ENCODE data around the gene ITIH1.

Gene ITIH1

DNA sequence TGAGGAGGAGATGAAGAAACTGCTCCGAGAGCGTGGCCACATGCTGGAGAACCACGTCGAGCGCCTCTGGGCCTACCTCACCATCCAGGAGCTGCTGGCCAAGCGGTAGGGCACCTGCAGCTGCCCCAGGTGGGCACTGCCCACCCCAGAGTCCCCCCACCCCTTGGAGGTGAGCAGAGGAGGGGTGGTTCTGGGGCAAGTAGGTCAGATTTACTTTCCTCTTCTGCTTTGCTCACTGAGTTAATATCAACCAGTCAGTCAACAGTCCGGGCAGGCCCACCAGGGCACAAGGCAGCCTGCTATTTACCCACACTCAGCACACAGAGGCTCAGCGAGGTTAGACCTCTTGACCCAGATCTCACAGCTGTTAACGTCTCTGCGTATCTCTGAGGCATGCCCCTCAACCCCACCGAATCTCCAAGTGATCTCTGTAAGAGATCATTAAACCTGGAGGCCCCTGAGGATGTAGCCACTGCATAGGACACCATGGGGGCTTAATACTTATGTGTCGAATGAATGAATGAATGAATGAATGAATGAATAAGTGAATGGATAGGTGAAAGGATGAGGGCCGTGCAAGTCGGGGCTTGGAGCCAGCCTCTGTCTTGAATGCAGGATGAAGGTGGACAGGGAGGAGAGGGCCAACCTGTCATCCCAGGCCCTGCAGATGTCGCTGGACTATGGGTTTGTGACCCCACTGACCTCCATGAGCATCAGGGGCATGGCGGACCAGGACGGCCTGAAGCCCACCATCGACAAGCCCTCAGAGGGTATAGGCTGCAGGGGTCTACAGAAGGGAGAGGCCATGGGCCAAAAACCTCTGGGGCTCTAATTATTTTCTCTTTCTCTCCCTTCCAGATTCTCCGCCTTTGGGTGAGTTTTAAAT, 9.2 kb downstream of the ITIH1 start:
- POLR2A ChIA-PET, result no interaction called here
- CTCF ChIA-PET, result interaction anchor here (0.6 to 2.6 kb wide), 5 partner anchors 11 to 30 kb away, joined by 3 to 12 read pairs (median 3); no protein-coding TSS in a partner anchor
- DNase-seq (ENCODE audit: extremely low spot score), result no peak
- TF ChIP-seq CTCF (IDR thresholded peaks at IDR 0.05; ENCODE audit: control extremely low read depth, extremely low read depth, low read depth, missing control alignments), result no peak

GRCh38 chr3:52787246-52787645, 9.8 kb downstream of the ITIH1 start:
- TF ChIP-seq CTCF (IDR thresholded peaks at IDR 0.05; ENCODE audit: control extremely low read depth, extremely low read depth, low read depth, missing control alignments), result no peak

DNA sequence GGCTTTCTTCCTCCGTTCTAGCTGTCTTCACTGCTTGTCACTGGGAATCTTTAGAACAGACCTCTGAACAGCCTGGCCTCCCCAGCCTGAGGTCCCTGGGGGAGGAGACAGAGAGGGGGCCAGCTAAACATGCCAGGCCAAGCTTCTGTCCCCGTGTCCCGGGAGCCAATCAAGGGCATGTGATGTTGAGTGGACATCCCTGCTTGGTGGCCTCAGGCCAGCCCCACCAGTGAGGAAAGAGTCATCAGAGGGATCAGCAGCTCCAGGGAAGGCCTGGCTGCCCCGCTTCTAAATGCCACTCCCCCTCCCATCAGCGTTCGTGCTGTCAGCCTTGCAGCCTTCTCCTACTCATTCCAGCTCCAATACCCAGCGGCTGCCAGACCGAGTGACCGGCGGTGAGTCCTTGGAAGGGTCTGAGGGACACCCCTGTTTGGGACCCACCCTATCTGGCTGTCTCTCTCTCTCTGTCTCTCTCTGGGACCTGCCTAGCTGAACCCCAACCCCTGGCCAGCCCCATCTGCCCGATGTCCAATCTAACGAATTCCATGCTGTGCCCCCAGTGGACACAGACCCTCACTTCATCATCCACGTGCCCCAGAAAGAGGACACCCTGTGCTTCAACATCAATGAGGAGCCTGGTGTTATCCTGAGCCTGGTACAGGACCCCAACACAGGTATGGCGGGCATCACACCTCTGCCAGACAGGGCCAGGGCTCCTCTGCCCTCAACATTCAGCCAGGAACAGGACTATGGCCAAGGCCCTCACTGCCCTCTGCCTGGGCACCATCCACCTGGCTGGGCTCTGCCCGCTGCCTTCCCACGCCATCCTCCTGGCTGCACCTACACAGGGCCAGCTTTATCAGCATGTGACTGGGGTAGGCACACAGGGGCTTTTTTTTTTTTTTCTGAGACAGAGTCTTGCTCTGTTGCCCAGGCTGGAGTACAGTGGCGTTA, 10.6 kb downstream of the ITIH1 start:
- no peak for DNase-seq (ENCODE audit: extremely low spot score)
- POLR2A ChIA-PET, result no interaction called here
- no peak for TF ChIP-seq CTCF (IDR thresholded peaks at IDR 0.05; ENCODE audit: control extremely low read depth, extremely low read depth, low read depth, missing control alignments)
- CTCF ChIA-PET, result interaction anchor here (1.2 to 2.9 kb wide), 4 partner anchors 11 to 28 kb away, joined by 3 to 12 read pairs (median 6); no protein-coding TSS in a partner anchor

More at GRCh38 chr3:52787246-52787645, 9.8 kb downstream of the ITIH1 start:
- CTCF ChIA-PET, result interaction anchor here (1.2 to 2.6 kb wide), 4 partner anchors 11 to 29 kb away, joined by 3 to 12 read pairs (median 3); no protein-coding TSS in a partner anchor
- POLR2A ChIA-PET, result no interaction called here
- DNase-seq (ENCODE audit: extremely low spot score), result no peak

DNA sequence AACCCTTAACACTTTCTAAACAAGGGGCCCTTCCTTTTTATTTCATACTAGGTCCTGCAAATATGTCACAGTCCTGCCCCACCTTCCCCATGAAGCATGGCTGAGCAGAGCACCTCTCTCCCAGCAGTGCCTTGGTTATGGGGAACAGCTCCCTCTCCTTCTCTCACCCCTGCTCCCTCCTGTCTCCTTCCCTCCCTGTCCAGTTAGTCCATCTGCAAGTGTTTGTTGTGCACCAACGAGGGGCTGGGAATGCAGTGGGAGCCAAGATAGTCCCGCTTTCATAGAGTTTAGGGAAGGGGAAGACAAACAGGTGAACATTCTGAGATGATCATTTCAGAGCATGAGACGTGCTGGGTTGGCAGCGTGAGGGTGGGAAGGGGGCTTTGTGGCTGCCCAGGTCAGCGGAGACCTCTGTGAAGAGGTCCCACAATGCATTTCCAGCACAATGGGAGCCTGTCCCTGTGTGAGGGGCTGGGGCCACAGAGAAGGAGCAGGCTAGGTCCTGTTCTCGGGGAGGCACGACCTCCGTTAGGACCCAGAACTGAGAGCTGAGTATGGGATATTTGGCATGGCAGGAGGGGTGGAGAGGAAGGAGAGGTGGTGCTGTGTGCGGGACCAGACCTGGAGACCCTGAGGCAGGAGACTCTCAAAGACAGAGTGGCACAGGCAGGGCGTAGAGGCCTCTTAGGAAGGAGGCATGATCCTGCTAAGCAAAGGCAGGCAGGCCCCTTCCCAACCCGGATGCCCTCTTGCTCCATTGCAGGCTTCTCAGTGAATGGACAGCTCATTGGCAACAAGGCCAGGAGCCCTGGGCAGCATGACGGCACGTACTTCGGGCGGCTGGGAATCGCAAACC, 11.7 kb downstream of the ITIH1 start:
- no peak for DNase-seq (ENCODE audit: extremely low spot score)
- TF ChIP-seq CTCF (IDR thresholded peaks at IDR 0.05; ENCODE audit: control extremely low read depth, extremely low read depth, low read depth, missing control alignments), result no peak
- POLR2A ChIA-PET, result no interaction called here
- CTCF ChIA-PET, result interaction anchor here (1.3 to 2.9 kb wide), 2 partner anchors 9 to 10 kb away, joined by 3 to 10 read pairs; no protein-coding TSS in a partner anchor

DNA sequence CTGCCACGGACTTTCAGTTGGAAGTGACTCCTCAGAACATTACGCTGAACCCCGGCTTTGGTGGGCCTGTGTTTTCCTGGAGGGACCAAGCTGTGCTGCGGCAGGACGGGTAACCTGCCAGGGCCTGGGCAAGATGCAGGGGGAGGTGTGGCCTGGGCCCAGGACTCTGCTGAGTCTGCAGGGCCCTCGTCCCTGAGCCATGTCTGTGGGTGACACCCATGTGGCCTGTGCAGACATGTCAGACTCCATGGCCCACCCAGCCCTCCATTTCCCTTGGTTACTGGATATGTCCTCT, 12.3 kb downstream of the ITIH1 start:
- no peak for TF ChIP-seq CTCF (IDR thresholded peaks at IDR 0.05; ENCODE audit: control extremely low read depth, extremely low read depth, low read depth, missing control alignments)
- no peak for DNase-seq (ENCODE audit: extremely low spot score)
- POLR2A ChIA-PET, result no interaction called here
- CTCF ChIA-PET, result interaction anchor here (1.3 to 2.9 kb wide), 2 partner anchors 9 to 10 kb away, joined by 3 to 10 read pairs; no protein-coding TSS in a partner anchor
